ENCODE measurements around the gene NR5A2. TPM values are rescaled to one million over a fixed set of nuclear protein-coding genes. Genes with fewer than 3 reads are reported as not detected.

The NR5A2 gene
- total and polyA plus RNA-seq, 2 experiments from 2014 or later, result 19.8 to 55.5 TPM

DNA sequence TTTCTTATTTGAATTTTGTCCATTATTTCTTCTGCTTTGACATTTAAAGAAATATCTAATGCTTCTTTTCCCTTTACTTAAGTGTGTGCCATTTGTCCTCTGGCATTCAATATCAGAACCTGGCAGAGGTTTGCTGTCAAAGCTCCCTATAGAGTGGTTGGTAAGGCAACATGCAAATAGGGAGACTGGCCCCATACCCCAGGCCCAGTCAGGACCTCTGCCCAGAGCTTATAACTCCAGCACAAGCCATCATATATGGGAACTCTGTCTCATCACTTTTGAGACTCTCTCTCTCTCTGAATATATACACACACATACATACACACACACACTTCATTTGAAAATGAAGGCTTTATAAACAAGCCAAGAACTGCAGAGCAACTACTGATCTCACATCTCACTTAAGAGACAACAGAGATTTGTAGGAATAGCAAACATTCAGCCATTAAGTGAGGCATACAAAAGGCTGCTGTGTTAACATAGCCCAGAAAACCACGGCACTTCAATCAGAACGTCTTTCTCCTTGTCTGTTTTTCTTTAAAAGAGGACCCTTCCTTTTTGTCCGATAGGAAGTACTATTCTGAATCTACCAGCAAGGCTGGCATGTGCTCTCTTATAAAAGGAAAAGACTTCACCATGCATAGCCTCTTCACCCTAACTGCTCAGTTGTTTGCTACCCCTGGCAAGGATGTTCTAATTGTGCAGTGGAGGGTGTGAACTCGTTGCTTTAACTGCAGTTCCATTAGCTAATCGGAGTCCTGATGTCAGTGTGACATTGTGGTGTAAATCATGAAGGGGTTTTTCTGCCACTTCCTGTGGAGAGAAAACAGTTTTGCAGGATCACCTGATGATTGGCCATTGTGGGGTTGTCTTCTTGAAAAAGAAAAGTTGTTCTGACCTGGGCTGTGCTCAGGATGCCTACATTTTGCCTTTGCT lies 101.7 kb downstream of the NR5A2 start:
- H3K4me2 ChIP-seq, result no peak overlapping the region
- 42% methylated on average over 5 of the region's 5 CpGs for WGBS (ENCODE audit: low lambda C conversion rate, missing lambda C conversion rate)

DNA sequence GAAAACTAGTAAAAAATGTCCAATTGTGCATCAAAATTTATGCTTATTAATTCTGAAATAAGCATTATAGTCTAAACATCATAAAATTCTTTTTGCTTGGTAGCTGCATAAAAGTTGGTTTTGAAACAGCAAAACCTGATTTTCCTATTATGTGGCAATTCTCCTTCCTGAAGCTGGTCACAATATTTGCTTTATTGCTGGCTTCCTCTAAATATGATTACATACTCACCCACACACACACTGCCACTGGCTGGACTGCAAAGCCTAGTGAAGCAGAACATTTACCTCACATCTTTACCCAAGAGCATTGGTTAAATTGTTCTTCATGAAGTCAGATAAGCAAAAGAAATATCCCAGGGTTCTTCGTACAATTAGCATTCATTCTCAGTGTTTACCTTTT lies 103.0 kb downstream of the NR5A2 start:
- H3K27ac ChIP-seq, result peak overlapping the region; percentile 36

More for the DNA sequence above, 101.7 kb downstream of the NR5A2 start:
- no peak overlapping the region for H2AFZ ChIP-seq
- no peaks in the 10 kb centered on the region for H3K9me2 ChIP-seq (replicated peaks; ENCODE audit: insufficient read depth)
- no peaks in the 10 kb centered on the region for H3K27me3 ChIP-seq
- peak overlapping the region; percentile 36 for H3K27ac ChIP-seq
- no peak for DNase-seq (ENCODE audit: low spot score)
- H4K20me1 ChIP-seq (ENCODE audit: insufficient read depth, poor library complexity, severe bottlenecking), result no peaks in the 10 kb centered on the region
- H3K4me3 ChIP-seq, result no peak overlapping the region
- peaks cover 20% of the 10 kb centered on the region for H3K4me1 ChIP-seq (ENCODE audit: insufficient read depth)
- H3K36me3 ChIP-seq (replicated peaks; ENCODE audit: insufficient read depth, low read depth), result no peaks in the 10 kb centered on the region
- TF ChIP-seq, protein P1, sequence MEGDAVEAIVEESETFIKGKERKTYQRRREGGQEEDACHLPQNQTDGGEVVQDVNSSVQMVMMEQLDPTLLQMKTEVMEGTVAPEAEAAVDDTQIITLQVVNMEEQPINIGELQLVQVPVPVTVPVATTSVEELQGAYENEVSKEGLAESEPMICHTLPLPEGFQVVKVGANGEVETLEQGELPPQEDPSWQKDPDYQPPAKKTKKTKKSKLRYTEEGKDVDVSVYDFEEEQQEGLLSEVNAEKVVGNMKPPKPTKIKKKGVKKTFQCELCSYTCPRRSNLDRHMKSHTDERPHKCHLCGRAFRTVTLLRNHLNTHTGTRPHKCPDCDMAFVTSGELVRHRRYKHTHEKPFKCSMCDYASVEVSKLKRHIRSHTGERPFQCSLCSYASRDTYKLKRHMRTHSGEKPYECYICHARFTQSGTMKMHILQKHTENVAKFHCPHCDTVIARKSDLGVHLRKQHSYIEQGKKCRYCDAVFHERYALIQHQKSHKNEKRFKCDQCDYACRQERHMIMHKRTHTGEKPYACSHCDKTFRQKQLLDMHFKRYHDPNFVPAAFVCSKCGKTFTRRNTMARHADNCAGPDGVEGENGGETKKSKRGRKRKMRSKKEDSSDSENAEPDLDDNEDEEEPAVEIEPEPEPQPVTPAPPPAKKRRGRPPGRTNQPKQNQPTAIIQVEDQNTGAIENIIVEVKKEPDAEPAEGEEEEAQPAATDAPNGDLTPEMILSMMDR (IDR thresholded peaks at IDR 0.05; ENCODE audit: poor library complexity), result no peak
- TF ChIP-seq EZH2 (IDR thresholded peaks at IDR 0.05; ENCODE audit: borderline replicate concordance) (no peak), EZH2phosphoT487 (IDR thresholded peaks at IDR 0.05; ENCODE audit: low read depth, severe bottlenecking, unreplicated experiment) (no peak)
- H3K9me3 ChIP-seq (ENCODE audit: low read depth), result no peaks in the 10 kb centered on the region
- no peaks in the 10 kb centered on the region for H3K79me2 ChIP-seq

DNA sequence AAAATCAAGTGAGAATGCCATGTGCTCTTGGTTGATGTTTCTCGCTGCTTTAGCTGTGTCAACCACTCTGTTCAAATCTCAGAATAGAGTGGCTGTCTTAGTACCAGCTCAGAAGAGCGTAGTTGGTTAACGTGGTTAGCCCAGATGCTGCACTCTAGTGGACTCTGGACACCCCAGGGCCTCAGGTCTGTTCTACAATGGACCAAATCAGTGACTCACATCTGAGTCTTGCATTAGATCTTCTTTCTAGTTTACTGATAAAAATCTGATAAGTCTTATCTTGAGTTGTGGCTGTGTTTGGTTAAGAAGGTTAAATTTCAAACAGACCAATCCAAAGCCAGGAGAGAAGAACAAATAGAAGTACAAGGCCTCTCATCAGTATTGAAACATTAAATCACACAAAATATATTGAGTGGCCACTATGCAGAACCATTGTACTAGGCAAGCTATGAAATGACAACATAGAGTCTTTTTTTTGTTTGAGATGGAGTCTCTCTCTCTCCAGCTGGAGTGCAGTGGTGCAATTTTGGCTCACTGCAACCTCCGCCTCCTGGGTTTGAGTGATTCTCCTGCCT lies 104.1 kb downstream of the NR5A2 start:
- Histone ChIP-seq H3K36me3 (replicated peaks; ENCODE audit: insufficient read depth, low read depth) (no peaks in the 10 kb centered on the region), H4K20me1 (ENCODE audit: insufficient read depth, poor library complexity, severe bottlenecking) (no peaks in the 10 kb centered on the region), H3K9me2 (replicated peaks; ENCODE audit: insufficient read depth) (no peaks in the 10 kb centered on the region), H3K4me1 (ENCODE audit: insufficient read depth) (peaks cover 20% of the 10 kb centered on the region), H3K79me2 (no peaks in the 10 kb centered on the region), H3K27me3 (no peaks in the 10 kb centered on the region), H3K9me3 (ENCODE audit: low read depth) (no peaks in the 10 kb centered on the region), H2AFZ (no peak overlapping the region), H3K27ac (peak overlapping the region; percentile 15), H3K4me3 (no peak overlapping the region), H3K4me2 (no peak overlapping the region)
- no peak for TF ChIP-seq EZH2phosphoT487 (IDR thresholded peaks at IDR 0.05; ENCODE audit: low read depth, severe bottlenecking, unreplicated experiment)
- TF ChIP-seq, protein P1 (IDR thresholded peaks at IDR 0.05; ENCODE audit: poor library complexity), result peak; percentile 9
- DNase-seq (ENCODE audit: low spot score), result peak; percentile 58
- whole genome bisulfite sequencing (ENCODE audit: low lambda C conversion rate, missing lambda C conversion rate), result 53% methylated on average over 4 of the region's 4 CpGs

More for the DNA sequence above, 103.0 kb downstream of the NR5A2 start:
- peaks cover 20% of the 10 kb centered on the region for H3K4me1 ChIP-seq (ENCODE audit: insufficient read depth)
- no peaks in the 10 kb centered on the region for H3K36me3 ChIP-seq (replicated peaks; ENCODE audit: insufficient read depth, low read depth)
- no peaks in the 10 kb centered on the region for H3K79me2 ChIP-seq
- H3K27me3 ChIP-seq, result no peaks in the 10 kb centered on the region
- TF ChIP-seq EZH2phosphoT487 (IDR thresholded peaks at IDR 0.05; ENCODE audit: low read depth, severe bottlenecking, unreplicated experiment) (no peak), EZH2 (IDR thresholded peaks at IDR 0.05; ENCODE audit: borderline replicate concordance) (no peak)
- TF ChIP-seq, protein P1 (IDR thresholded peaks at IDR 0.05; ENCODE audit: poor library complexity), result no peak
- no peak overlapping the region for H3K4me2 ChIP-seq
- DNase-seq (ENCODE audit: low spot score), result no peak
- H3K4me3 ChIP-seq, result no peak overlapping the region
- no peaks in the 10 kb centered on the region for H3K9me3 ChIP-seq (ENCODE audit: low read depth)
- 55% methylated on average over 1 of the region's 1 CpG for WGBS (ENCODE audit: low lambda C conversion rate, missing lambda C conversion rate)
- no peak overlapping the region for H2AFZ ChIP-seq
- no peaks in the 10 kb centered on the region for H4K20me1 ChIP-seq (ENCODE audit: insufficient read depth, poor library complexity, severe bottlenecking)
- no peaks in the 10 kb centered on the region for H3K9me2 ChIP-seq (replicated peaks; ENCODE audit: insufficient read depth)

All from hepatocyte (in vitro differentiated cells).